ENCODE data around the gene FXYD1.

Gene FXYD1

DNA sequence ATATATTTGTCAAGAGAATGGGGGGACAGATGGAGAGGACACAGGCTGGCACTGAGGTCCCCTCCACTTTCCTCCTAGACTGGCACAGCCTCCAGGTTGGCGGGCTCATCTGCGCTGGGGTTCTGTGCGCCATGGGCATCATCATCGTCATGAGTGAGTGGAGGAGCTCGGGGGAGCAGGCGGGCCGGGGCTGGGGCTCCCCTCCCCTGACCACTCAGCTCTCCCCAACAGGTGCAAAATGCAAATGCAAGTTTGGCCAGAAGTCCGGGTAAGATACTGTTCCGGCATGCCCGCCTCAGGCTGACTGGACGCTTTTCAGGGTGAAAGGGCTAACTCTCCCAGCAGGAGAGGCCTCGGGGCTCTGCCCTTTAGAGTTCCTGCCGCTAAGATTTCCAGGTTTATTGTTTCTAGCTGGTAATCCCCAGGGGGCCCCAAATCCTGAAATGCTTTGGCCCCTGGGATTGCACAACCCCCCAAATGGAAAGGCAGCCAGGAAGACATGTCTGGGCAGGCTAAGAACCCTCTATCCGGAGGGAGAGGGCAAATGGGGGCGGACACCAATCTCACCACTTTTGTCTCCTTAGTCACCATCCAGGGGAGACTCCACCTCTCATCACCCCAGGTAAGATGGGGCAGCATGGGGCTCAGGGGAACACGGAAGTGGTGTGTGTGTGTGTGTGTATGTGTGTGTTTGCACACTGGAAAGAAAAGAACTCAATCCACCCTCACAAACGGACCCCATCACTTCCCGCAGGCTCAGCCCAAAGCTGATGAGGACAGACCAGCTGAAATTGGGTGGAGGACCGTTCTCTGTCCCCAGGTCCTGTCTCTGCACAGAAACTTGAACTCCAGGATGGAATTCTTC lies 15.7 kb upstream of the FXYD1 start:
- ChIA-PET CTCF (interaction anchor here (1.8 to 7.4 kb wide), 6 partner anchors 8 to 56 kb away, joined by 9 to 118 read pairs (median 24); partner anchors contain the start of genes FXYD1, FXYD3, FXYD7 and LGI4), POLR2A (no interaction called here)
- no peak for DNase-seq (ENCODE audit: low read depth, low spot score)
- no peak for TF ChIP-seq CTCF (IDR thresholded peaks at IDR 0.05; ENCODE audit: insufficient read depth, low read length, missing control alignments)
- no peak overlapping the region for H3K4me3 ChIP-seq (ENCODE audit: low read depth, low read length)

- TF ChIP-seq CTCF (IDR thresholded peaks at IDR 0.05; ENCODE audit: insufficient read depth, low read length, missing control alignments), result no peak
- no peak for DNase-seq (ENCODE audit: low read depth, low spot score)
- CTCF ChIA-PET, result interaction anchor here (1.8 to 7.4 kb wide), 6 partner anchors 8 to 56 kb away, joined by 9 to 118 read pairs (median 24); partner anchors contain the start of genes FXYD1, FXYD3, FXYD7 and LGI4
- POLR2A ChIA-PET, result no interaction called here
- H3K4me3 ChIP-seq (ENCODE audit: low read depth, low read length), result peak overlapping the region; percentile 91
These were observed 15.1 kb upstream of the FXYD1 start for GRCh38 chr19:35123573-35123972.

GRCh38 chr19:35124098-35125060 lies 14.2 kb upstream of the FXYD1 start:
- peak overlapping the region; percentile 91 for H3K4me3 ChIP-seq (ENCODE audit: low read depth, low read length)
- POLR2A ChIA-PET, result interaction anchor here (0.9 to 1.2 kb wide), 4 partner anchors 13 to 36 kb away, joined by 3 to 5 read pairs (median 3); partner anchors contain the start of gene FXYD7
- no peak for TF ChIP-seq CTCF (IDR thresholded peaks at IDR 0.05; ENCODE audit: insufficient read depth, low read length, missing control alignments)
- CTCF ChIA-PET, result interaction anchor here (1.1 to 7.4 kb wide), 10 partner anchors 9 to 80 kb away, joined by 3 to 118 read pairs (median 9); partner anchors contain the start of genes FXYD1, FXYD3, FXYD7 and LGI4
- DNase-seq (ENCODE audit: low read depth, low spot score), result peak; percentile 33

DNA sequence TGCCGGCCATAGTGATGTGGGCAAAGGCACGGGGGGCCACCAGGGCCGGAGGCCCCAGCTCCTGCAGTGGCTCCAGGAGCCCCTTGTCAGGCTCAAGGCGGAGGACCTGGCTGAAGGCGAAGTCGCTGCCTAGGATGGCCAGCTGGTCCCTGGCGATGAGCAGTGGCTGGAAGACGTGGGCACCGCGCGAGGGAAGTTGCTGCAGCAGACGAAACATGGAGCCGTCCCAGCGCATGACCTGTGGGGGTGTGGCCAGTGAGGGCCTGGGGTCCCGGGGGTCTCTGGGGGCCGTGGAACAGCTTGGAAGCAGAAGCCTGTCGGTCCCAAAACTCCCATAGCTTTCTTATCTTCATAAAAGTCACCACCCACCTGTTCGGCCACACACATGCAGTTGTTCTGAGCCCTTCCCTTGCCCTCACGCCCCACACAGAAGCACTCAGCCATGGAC lies 13.3 kb upstream of the FXYD1 start:
- ChIA-PET CTCF (interaction anchor here (1.1 to 7.4 kb wide), 8 partner anchors 10 to 81 kb away, joined by 3 to 118 read pairs (median 14); partner anchors contain the start of genes FXYD1, FXYD3, FXYD7 and LGI4), POLR2A (interaction anchor here (0.9 to 1.2 kb wide), 3 partner anchors 14 to 37 kb away, joined by 3 to 5 read pairs (median 3); no protein-coding TSS in a partner anchor)
- no peak for TF ChIP-seq CTCF (IDR thresholded peaks at IDR 0.05; ENCODE audit: insufficient read depth, low read length, missing control alignments)
- DNase-seq (ENCODE audit: low read depth, low spot score), result no peak
- no peak overlapping the region for H3K4me3 ChIP-seq (ENCODE audit: low read depth, low read length)

- no peak for TF ChIP-seq CTCF (IDR thresholded peaks at IDR 0.05; ENCODE audit: insufficient read depth, low read length, missing control alignments)
- POLR2A ChIA-PET, result no interaction called here
- no peak overlapping the region for H3K4me3 ChIP-seq (ENCODE audit: low read depth, low read length)
- DNase-seq (ENCODE audit: low read depth, low spot score), result no peak
- CTCF ChIA-PET, result interaction anchor here (0.6 to 7.4 kb wide), 9 partner anchors 8 to 82 kb away, joined by 3 to 118 read pairs (median 19); partner anchors contain the start of genes FXYD1, FXYD3, FXYD7 and LGI4
These were observed 12.6 kb upstream of the FXYD1 start for GRCh38 chr19:35125749-35126623.

Measured in AG04449 (cell line).